ENCODE measurements around the gene PCDH9.
"Not testable (repeated sequence)": the region's sequence is repeated elsewhere in the genome, so short reads cannot be mapped to it uniquely, and the experiment has no call there.

The PCDH9 gene

GRCh38 chr13:66312312-66313087, 917.6 kb downstream of the PCDH9 start:
- DNase-seq: no peak

- DNase-seq: no peak
Measured at GRCh38 chr13:66305961-66306617, 924.0 kb downstream of the PCDH9 start.

- no peak for DNase-seq
Measured at GRCh38 chr13:66301482-66301881, 928.7 kb downstream of the PCDH9 start.

GRCh38 chr13:66301006-66301405, 929.1 kb downstream of the PCDH9 start:
- DNase-seq: no peak

GRCh38 chr13:66296875-66297274, 933.3 kb downstream of the PCDH9 start:
- DNase-seq: no peak

- DNase-seq: no peak
Measured at GRCh38 chr13:66296328-66296727, 933.8 kb downstream of the PCDH9 start.

DNA sequence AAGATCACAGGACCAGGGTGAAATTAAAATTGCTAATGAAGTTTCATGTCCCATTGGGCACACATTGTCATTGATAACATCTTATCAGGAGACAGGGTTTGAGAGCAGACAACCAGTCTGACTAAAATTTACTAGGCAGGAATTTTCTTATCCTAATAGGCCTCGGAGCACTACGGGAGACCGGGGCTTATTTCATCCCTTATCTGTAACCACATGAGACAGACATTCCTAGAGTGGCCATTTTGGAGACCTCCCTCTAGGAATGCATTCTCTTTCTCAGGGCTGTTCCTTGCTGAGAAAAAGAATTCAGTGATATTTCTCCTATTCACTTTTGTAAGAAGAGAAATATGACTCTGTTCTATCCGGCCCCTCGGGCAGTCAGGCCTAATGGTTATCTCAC, 943.3 kb downstream of the PCDH9 start:
- not testable (repeated sequence) for DNase-seq

GRCh38 chr13:66275416-66275815, 954.7 kb downstream of the PCDH9 start:
- DNase-seq: no peak

- no peak for DNase-seq
Measured at GRCh38 chr13:66273011-66273410, 957.1 kb downstream of the PCDH9 start.

DNA sequence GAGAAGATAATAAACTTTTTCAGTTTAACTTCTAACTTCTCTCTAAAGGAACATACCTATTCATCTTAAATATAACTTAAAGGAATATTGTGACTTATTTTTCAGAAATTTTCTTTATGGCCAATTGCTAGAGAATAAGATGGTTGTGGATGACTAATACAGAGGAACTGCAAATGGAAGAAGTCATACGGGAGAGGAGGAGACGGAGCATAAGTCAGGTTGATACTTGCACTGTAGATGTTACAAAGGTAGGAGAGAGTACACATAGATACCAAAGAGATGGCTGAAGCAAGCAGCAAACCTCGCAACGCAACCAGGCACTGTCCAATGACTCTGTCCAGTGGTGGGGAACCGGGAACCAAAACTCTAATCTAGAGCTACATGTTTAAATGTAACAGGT, 963.4 kb downstream of the PCDH9 start:
- no peak for DNase-seq

DNA sequence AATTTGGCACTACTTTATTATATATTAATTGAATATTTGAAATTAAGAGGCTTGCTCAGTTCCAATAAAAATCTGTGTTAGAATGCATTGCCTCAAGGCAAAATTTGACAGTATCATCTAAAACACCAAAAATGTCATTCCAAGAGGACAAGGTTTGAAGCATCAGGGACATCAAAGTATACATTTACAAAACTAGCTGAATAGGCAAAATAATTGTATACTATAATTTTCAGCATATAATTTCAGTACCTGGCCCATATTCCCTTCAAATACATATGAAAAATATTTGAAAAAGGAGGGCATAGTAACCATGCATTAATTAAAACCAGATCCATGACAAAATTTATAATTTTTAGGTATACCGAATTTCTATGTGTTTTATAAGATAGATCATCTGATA, 963.8 kb downstream of the PCDH9 start:
- no peak for DNase-seq

- no peak for DNase-seq
Measured at GRCh38 chr13:66265371-66265770, 964.8 kb downstream of the PCDH9 start.

GRCh38 chr13:66264971-66265370, 965.2 kb downstream of the PCDH9 start:
- no peak for DNase-seq

- DNase-seq: no peak
Measured at GRCh38 chr13:66262330-66262729, 967.8 kb downstream of the PCDH9 start.

- not testable (repeated sequence) for DNase-seq
Measured at GRCh38 chr13:66259426-66259825, 970.7 kb downstream of the PCDH9 start.
